Common myeloid progenitor, CD34-positive (primary cell): ENCODE data around the gene CIC.

Experiments
- CTCF ChIA-PET: fragments of 350-600 bp; sonication (Branson Sonifier 250); formaldehyde crosslinking; loops from one replicate; lab custom pipeline; 2021; ENCODE audit warnings: antibody characterized with exemption; lab: Charles Lee
- POLR2A ChIA-PET: fragments of 350-600 bp; sonication (Branson Sonifier 250); formaldehyde crosslinking; loops from one replicate; lab custom pipeline; 2021; ENCODE audit warnings: antibody characterized with exemption; lab: Charles Lee
- DNase-seq, 3 donors: peaks; one replicate each; pipeline versions ENCODE4 v3.0.0 to v3.0.0-alpha.2; 2013
- H3K27ac ChIP-seq, 2 experiments: 1 replicate in 1 of 2; 2 replicates in 1 of 2; pipeline ENCODE4 v1.7.0; 2013; ENCODE audit warnings: inconsistent platforms in 2 of 2, low read length in 2 of 2, mild to moderate bottlenecking in 2 of 2, low read depth in 1 of 2, moderate library complexity in 1 of 2; ENCODE audit not compliant: severe bottlenecking in 2 of 2, insufficient read depth in 1 of 2, poor library complexity in 1 of 2
- H3K27me3 ChIP-seq, 5 experiments: replicated peaks in 2 of 5; 1 replicate in 3 of 5; 2 replicates in 2 of 5; pipeline versions ENCODE4 v1.6.1 to v1.7.0; 2013; ENCODE audit warnings: low read length in 4 of 5, mild to moderate bottlenecking in 2 of 5, moderate library complexity in 2 of 5, inconsistent platforms in 1 of 5; ENCODE audit not compliant: insufficient read depth in 5 of 5, control insufficient read depth in 4 of 5
- H3K36me3 ChIP-seq, 4 experiments: 1 replicate in 2 of 4; 2 replicates in 2 of 4; pipeline versions ENCODE4 v1.6.1 to v1.7.0; 2013; ENCODE audit warnings: low read length in 3 of 4, control low read depth in 1 of 4, mild to moderate bottlenecking in 1 of 4; ENCODE audit not compliant: control insufficient read depth in 4 of 4, insufficient read depth in 4 of 4
- H3K4me1 ChIP-seq, 4 experiments: 1 replicate in 3 of 4; 2 replicates in 1 of 4; pipeline versions ENCODE4 v1.6.1 to v1.7.1; 2013; ENCODE audit warnings: low read length in 3 of 4, mild to moderate bottlenecking in 3 of 4, control low read depth in 1 of 4, inconsistent platforms in 1 of 4, moderate library complexity in 1 of 4; ENCODE audit not compliant: control insufficient read depth in 4 of 4, insufficient read depth in 4 of 4; ENCODE audit errors: control extremely low read depth in 1 of 4
- H3K4me3 ChIP-seq, 7 experiments: 1 replicate in 4 of 7; 2 replicates in 3 of 7; pipeline versions ENCODE4 v1.5.1 to v1.7.0; 2013; ENCODE audit warnings: mild to moderate bottlenecking in 7 of 7, low read length in 6 of 7, moderate library complexity in 6 of 7, inconsistent platforms in 2 of 7, low read depth in 2 of 7, control low read depth in 1 of 7; ENCODE audit not compliant: insufficient read depth in 4 of 7, control insufficient read depth in 1 of 7; ENCODE audit errors: extremely low read depth in 1 of 7
- H3K9me3 ChIP-seq, 5 experiments: 1 replicate in 4 of 5; 2 replicates in 1 of 5; pipeline versions ENCODE4 v1.6.1 to v1.7.1; 2013; ENCODE audit warnings: low read length in 4 of 5, mild to moderate bottlenecking in 2 of 5, inconsistent platforms in 1 of 5, low read depth in 1 of 5, moderate library complexity in 1 of 5; ENCODE audit not compliant: control insufficient read depth in 4 of 5, insufficient read depth in 2 of 5; ENCODE audit errors: control extremely low read depth in 1 of 5
- whole genome bisulfite sequencing: methylation state at CpG from one replicate; pipeline ENCODE4 v1.1.5; 2013; ENCODE audit not compliant: insufficient coverage; 5-methylcytosine and 5-hydroxymethylcytosine counted together

CIC gene

DNA sequence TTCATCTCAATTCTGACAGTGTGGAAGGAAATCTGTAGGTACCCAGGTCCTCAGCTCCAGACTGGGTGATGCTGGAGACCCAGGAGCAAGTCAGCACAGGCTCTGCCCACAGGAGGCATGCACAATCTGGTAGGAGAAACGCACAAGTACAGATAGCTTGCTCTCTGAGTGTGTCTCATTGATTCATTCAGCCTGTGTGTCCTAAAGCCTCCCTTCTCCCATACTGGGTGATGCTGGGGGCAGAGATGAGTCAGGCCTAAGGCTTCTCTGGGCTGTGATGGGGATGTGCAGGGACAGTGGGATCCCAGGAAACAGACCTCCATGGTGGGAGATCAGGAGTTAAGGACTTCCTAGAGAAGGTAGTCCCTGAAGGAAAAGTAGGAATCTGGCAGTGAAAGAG, 42.2 kb upstream of the CIC start:
- Histone ChIP-seq H3K36me3 (peaks cover 0 to 76% (median 45%) of the 10 kb centered on the region in 4 experiments), H3K9me3 (no peaks in the 10 kb centered on the region), H3K27ac (no peak overlapping the region), H3K27me3 (no peaks in the 10 kb centered on the region), H3K4me3 (no peak overlapping the region), H3K4me1 (peaks cover 0 to 6% (median 2%) of the 10 kb centered on the region in 4 experiments)
- POLR2A ChIA-PET = no interaction called here
- DNase-seq = no peak
- WGBS = no CpG with 5 or more reads among the region's 1 CpG
- CTCF ChIA-PET = interaction anchor here (0.9 to 2.6 kb wide), 4 partner anchors 10 to 148 kb away, joined by 3 to 11 read pairs (median 3); no protein-coding TSS in a partner anchor

DNA sequence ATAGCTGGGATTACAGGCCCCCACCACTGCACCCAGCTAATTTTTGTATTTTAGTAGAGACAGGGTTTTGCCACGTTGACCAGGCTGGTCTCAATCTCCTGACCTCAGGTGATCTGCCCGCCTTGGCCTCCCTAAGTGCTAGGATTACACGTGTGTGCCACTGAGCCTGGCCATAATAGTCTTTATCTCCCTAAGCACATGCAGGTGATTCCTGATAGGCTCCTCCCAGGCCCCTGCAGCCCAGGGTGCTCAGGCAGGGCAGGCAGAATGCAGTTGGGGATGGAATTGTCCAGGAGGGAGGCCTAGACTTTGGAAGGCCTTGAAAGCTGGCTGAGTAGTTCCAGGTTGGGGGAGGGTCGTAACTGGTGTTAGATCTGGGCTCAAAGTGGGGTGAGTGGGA, 40.4 kb upstream of the CIC start:
- Histone ChIP-seq H3K27ac (peak overlapping the region in 1 of 2 experiments; percentile 18), H3K9me3 (no peaks in the 10 kb centered on the region), H3K4me3 (no peak overlapping the region), H3K4me1 (peaks cover 0 to 6% (median 2%) of the 10 kb centered on the region in 4 experiments), H3K27me3 (no peaks in the 10 kb centered on the region), H3K36me3 (peaks cover 4 to 91% (median 61%) of the 10 kb centered on the region in 4 experiments)
- WGBS = 92% methylated on average over 4 of the region's 4 CpGs
- DNase-seq = no peak
- ChIA-PET POLR2A (no interaction called here), CTCF (interaction anchor here (0.6 to 2.6 kb wide), 8 partner anchors 8 to 103 kb away, joined by 3 to 11 read pairs (median 5); partner anchors contain the start of genes DEDD2, GSK3A and ZNF526)

DNA sequence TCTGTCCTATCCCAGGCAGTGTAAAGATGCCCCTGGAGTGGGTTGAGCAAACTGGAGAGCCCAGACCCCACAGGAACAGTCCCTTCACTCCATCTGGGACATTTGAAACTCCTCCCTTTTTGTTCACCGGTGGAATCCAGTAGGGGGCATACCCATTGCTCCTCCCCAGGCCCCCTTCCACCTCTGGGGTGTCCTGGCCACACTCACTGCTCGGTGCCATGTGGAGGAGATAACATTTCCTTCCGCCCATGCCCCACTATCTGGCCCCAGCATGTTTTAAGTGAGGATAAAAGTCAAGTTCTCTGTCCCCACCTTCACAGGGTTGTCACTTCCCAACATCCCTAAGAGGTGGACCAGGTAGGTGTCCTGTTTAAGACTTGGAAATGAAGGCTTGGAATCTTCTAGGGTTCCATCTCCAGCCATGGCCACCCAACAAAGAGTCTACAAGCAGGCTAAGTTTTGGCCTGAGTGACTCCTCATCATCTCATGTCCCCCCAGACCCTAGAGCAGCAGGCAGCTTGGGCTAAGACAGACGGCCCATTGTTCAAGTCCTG, 39.7 kb upstream of the CIC start:
- peaks cover 9 to 94% (median 65%) of the 10 kb centered on the region in 4 experiments for H3K36me3 ChIP-seq
- POLR2A ChIA-PET = no interaction called here
- DNase-seq = peak in 1 of 3 donors; percentile 58
- CTCF ChIA-PET = interaction anchor here (0.6 to 1.8 kb wide), 8 partner anchors 10 to 120 kb away, joined by 3 to 5 read pairs (median 4); partner anchors contain the start of genes DEDD2 and ZNF526
- H3K4me3 ChIP-seq = no peak overlapping the region
- peaks cover 0 to 6% (median 2%) of the 10 kb centered on the region in 4 experiments for H3K4me1 ChIP-seq
- 66% methylated on average over 2 of the region's 4 CpGs for WGBS
- H3K27ac ChIP-seq = peak overlapping the region in 1 of 2 experiments; percentile 18
- H3K9me3 ChIP-seq = no peaks in the 10 kb centered on the region
- no peaks in the 10 kb centered on the region for H3K27me3 ChIP-seq

DNA sequence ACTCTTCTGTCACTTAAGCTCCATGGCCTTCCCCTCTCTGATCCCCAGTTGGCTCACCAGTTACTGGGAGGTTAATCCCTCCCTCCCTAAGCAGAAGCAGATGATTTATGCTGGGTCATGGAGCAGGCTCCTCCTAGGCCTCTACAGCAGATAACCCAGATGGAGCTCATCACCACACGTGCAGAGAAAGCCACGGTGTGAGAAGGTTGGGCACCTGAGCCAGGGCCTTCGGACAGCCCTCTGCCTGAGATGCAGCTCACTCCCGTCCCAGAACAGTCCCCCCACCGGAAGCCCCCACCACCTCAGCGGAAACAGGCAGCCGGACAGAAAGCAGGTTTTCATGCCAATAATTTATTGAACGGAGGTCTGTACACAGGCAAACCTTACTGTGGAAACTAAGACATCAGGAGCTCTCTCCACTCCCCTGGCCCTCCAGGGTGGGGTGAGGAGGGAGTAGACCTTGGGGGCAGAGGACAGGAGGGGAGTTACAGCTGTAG, 39.1 kb upstream of the CIC start:
- H3K36me3 ChIP-seq = peaks cover 9 to 92% (median 63%) of the 10 kb centered on the region in 4 experiments
- ChIA-PET CTCF (interaction anchor here (0.7 to 1.8 kb wide), 6 partner anchors 10 to 121 kb away, joined by 3 to 5 read pairs (median 4); partner anchors contain the start of gene ZNF526), POLR2A (no interaction called here)
- H3K27me3 ChIP-seq = no peaks in the 10 kb centered on the region
- peak in 1 of 3 donors; percentile 36 for DNase-seq
- H3K4me1 ChIP-seq = peaks cover 0 to 6% (median 2%) of the 10 kb centered on the region in 4 experiments
- no peaks in the 10 kb centered on the region for H3K9me3 ChIP-seq
- H3K27ac ChIP-seq = no peak overlapping the region
- 35% methylated on average over 2 of the region's 8 CpGs for WGBS
- no peak overlapping the region for H3K4me3 ChIP-seq

GRCh38 chr19:42230571-42230970, 38.5 kb upstream of the CIC start:
- Histone ChIP-seq H3K9me3 (no peaks in the 10 kb centered on the region), H3K27me3 (no peaks in the 10 kb centered on the region), H3K36me3 (peaks cover 9 to 91% (median 64%) of the 10 kb centered on the region in 4 experiments), H3K4me3 (no peak overlapping the region), H3K27ac (no peak overlapping the region), H3K4me1 (peaks cover 0 to 6% (median 2%) of the 10 kb centered on the region in 4 experiments)
- ChIA-PET POLR2A (no interaction called here), CTCF (interaction anchor here (1.1 kb wide), 2 partner anchors 49 to 64 kb away, joined by 3 to 4 read pairs; no protein-coding TSS in a partner anchor)
- DNase-seq = no peak
- 87% methylated on average over 4 of the region's 4 CpGs for WGBS

GRCh38 chr19:42232435-42232834, 36.6 kb upstream of the CIC start:
- Histone ChIP-seq H3K9me3 (no peaks in the 10 kb centered on the region), H3K4me3 (no peak overlapping the region), H3K27me3 (no peaks in the 10 kb centered on the region), H3K27ac (peak overlapping the region in 1 of 2 experiments; percentile 4), H3K4me1 (peaks cover 0 to 6% (median 2%) of the 10 kb centered on the region in 4 experiments), H3K36me3 (peaks cover 13 to 87% (median 64%) of the 10 kb centered on the region in 4 experiments)
- ChIA-PET CTCF (interaction anchor here (0.9 kb wide), 1 partner anchor 8 kb away, joined by 3 read pairs; no protein-coding TSS in a partner anchor), POLR2A (no interaction called here)
- 100% methylated on average over 6 of the region's 10 CpGs for WGBS
- no peak for DNase-seq

GRCh38 chr19:42233106-42233505, 35.9 kb upstream of the CIC start:
- ChIA-PET POLR2A (interaction anchor here (1.0 kb wide), 1 partner anchor 10 kb away, joined by 3 read pairs; no protein-coding TSS in a partner anchor), CTCF (interaction anchor here (0.8 to 2.8 kb wide), 2 partner anchors 47 to 124 kb away, joined by 3 to 11 read pairs; no protein-coding TSS in a partner anchor)
- no peak for DNase-seq
- WGBS = 100% methylated on average over 3 of the region's 7 CpGs
- no peaks in the 10 kb centered on the region for H3K9me3 ChIP-seq
- H3K4me3 ChIP-seq = no peak overlapping the region
- H3K27me3 ChIP-seq = no peaks in the 10 kb centered on the region
- peaks cover 13 to 83% (median 64%) of the 10 kb centered on the region in 4 experiments for H3K36me3 ChIP-seq
- no peak overlapping the region for H3K27ac ChIP-seq
- peaks cover 0 to 6% (median 2%) of the 10 kb centered on the region in 4 experiments for H3K4me1 ChIP-seq
